GM19239 (cell line): ENCODE measurements around the gene FOXD1.
"Not testable (repeated sequence)": the region's sequence is repeated elsewhere in the genome, so short reads cannot be mapped to it uniquely, and the experiment has no call there.

Source experiments
- DNase-seq: peaks from one replicate; pipeline ENCODE4 v3.0.0; 2011; ENCODE audit warnings: low spot score; ENCODE audit not compliant: insufficient read length
- FAIRE-seq: peaks from 2 replicates; lab custom pipeline; 2011; peaks lifted over from hg19 to GRCh38; lab: Jason Lieb, UNC

The FOXD1 gene

GRCh38 chr5:73468638-73469037 is 20.1 kb upstream of the FOXD1 start:
- DNase-seq, FAIRE-seq: not testable (repeated sequence)

- DNase-seq, result no peak
- FAIRE-seq, result no peak
These were observed 15.6 kb upstream of the FOXD1 start for GRCh38 chr5:73464016-73464745.

- no peak for DNase-seq
These were observed 11.6 kb upstream of the FOXD1 start for GRCh38 chr5:73460133-73460532.

GRCh38 chr5:73459366-73459765 is 10.8 kb upstream of the FOXD1 start:
- no peak for DNase-seq
- FAIRE-seq, result no peak

More at GRCh38 chr5:73460133-73460532, 11.6 kb upstream of the FOXD1 start:
- no peak for FAIRE-seq

- not testable (repeated sequence) for FAIRE-seq, DNase-seq
These were observed 7.9 kb upstream of the FOXD1 start for GRCh38 chr5:73456462-73456861.

- FAIRE-seq (peak; percentile 93), DNase-seq (no peak)
These were observed 5.9 kb upstream of the FOXD1 start for GRCh38 chr5:73454379-73455036.

- DNase-seq (no peak), FAIRE-seq (no peak)
These were observed 3.6 kb upstream of the FOXD1 start for GRCh38 chr5:73452215-73452614.

GRCh38 chr5:73451224-73452130 is 2.9 kb upstream of the FOXD1 start:
- DNase-seq, result no peak
- no peak for FAIRE-seq

GRCh38 chr5:73450672-73451223 is 2.2 kb upstream of the FOXD1 start:
- FAIRE-seq (no peak), DNase-seq (no peak)

- DNase-seq (no peak), FAIRE-seq (no peak)
These were observed 1.6 kb upstream of the FOXD1 start for GRCh38 chr5:73450137-73450536.

GRCh38 chr5:73447530-73448462 is 781 bp downstream of the FOXD1 start:
- DNase-seq, result no peak

GRCh38 chr5:73446631-73447529 is 1.7 kb downstream of the FOXD1 start:
- no peak for DNase-seq
- FAIRE-seq, result no peak

More at GRCh38 chr5:73447530-73448462, 781 bp downstream of the FOXD1 start:
- FAIRE-seq, result no peak

GRCh38 chr5:73445665-73446630 is 2.6 kb downstream of the FOXD1 start:
- DNase-seq (no peak), FAIRE-seq (no peak)

- FAIRE-seq (no peak), DNase-seq (no peak)
These were observed 3.8 kb downstream of the FOXD1 start for GRCh38 chr5:73444499-73445438.

GRCh38 chr5:73443829-73444498 is 4.6 kb downstream of the FOXD1 start:
- FAIRE-seq, result no peak
- no peak for DNase-seq
